K562 (cell line): Measurements from ENCODE around the gene TGFBR1. TPM values are rescaled to one million over a fixed set of nuclear protein-coding genes. Genes with fewer than 3 reads are reported as not detected.

ENCODE experiments used
- ATAC-seq: fragments of 200-7000 bp; cut with Tn5 transposase; 3 replicates; pipeline ENCODE4 v1.9.1; 2020; ENCODE audit warnings: moderate library complexity
- BruUV-seq: library from RNA; stranded (reverse); fragments of 400-500 nt; replicated peaks from 2 replicates; lab custom pipeline; 2021; lab: Mats Ljungman, UMichigan
- CTCF ChIA-PET: fragments of 300-600 bp; formaldehyde crosslinking; extraction: SDS; loops from one replicate; lab custom pipeline; 2021; ENCODE audit warnings: low intra/inter-chr PET ratio; lab: Yijun Ruan, JAX
- POLR2A ChIA-PET: fragments of 300-600, 350-650 bp; sonication (Branson Sonifier 250); formaldehyde crosslinking; extraction: SDS; loops from one replicate; lab custom pipeline; 2021; ENCODE audit warnings: antibody characterized with exemption, inconsistent platforms; lab: Yijun Ruan, JAX
- DNase-seq, 4 experiments: peaks; one replicate each; pipeline versions ENCODE4 v3.0.0 to v3.0.0-alpha.2; 2011 to 2018; ENCODE audit warnings: low spot score in 3 of 4, mixed read lengths in 3 of 4; ENCODE audit errors: extremely low read depth in 1 of 4
- FAIRE-seq: peaks from 2 replicates; lab custom pipeline; 2011; peaks lifted over from hg19 to GRCh38; lab: Jason Lieb, UNC
- H2AFZ ChIP-seq: 2 replicates; pipeline ENCODE4 v1.6.0; 2011; ENCODE audit warnings: low read depth, low read length, control low read depth, inconsistent platforms
- H3K27ac ChIP-seq: fragments of 200-600 bp; 3 replicates; pipeline ENCODE4 v1.8.0; 2011; ENCODE audit warnings: low read depth, mild to moderate bottlenecking, control low read depth, inconsistent platforms, low read length, moderate library complexity, mixed read lengths; ENCODE audit errors: extremely low read depth
- H3K27me3 ChIP-seq, 2 experiments: fragments of 300-600 bp in 1 of 2; 2 replicates in 1 of 2; 3 replicates in 1 of 2; pipeline versions ENCODE4 v1.6.0 to v1.8.0; 2011; ENCODE audit warnings: inconsistent platforms in 2 of 2, low read length in 2 of 2, mild to moderate bottlenecking in 1 of 2, mixed read lengths in 1 of 2, moderate library complexity in 1 of 2; ENCODE audit not compliant: control insufficient read depth in 2 of 2, insufficient read depth in 2 of 2
- H3K36me3 ChIP-seq: fragments of 300-600 bp; 3 replicates; pipeline ENCODE4 v1.8.0; 2011; ENCODE audit warnings: mild to moderate bottlenecking, low read length, inconsistent platforms; ENCODE audit not compliant: control insufficient read depth, insufficient read depth
- H3K4me1 ChIP-seq, 2 experiments: fragments of 200-600 bp in 1 of 2; replicated peaks in 1 of 2; 2 replicates in 1 of 2; 3 replicates in 1 of 2; pipeline versions ENCODE4 v1.5.1 to v1.8.0; 2011; ENCODE audit warnings: inconsistent platforms in 2 of 2, low read length in 2 of 2, mild to moderate bottlenecking in 1 of 2, mixed read lengths in 1 of 2, moderate library complexity in 1 of 2; ENCODE audit not compliant: control insufficient read depth in 2 of 2, insufficient read depth in 2 of 2
- H3K4me2 ChIP-seq: 2 replicates; pipeline ENCODE4 v1.6.1; 2011; ENCODE audit warnings: low read length, control low read depth, inconsistent platforms, mixed read lengths; ENCODE audit not compliant: insufficient read depth
- H3K4me3 ChIP-seq: fragments of 200-600 bp; sonication (generic), shearing (Covaris generic); 2 replicates; pipeline ENCODE4 v1.5.1; 2016; ENCODE audit warnings: control low read depth, inconsistent platforms
- H3K79me2 ChIP-seq: fragments of 200-600 bp; 3 replicates; pipeline ENCODE4 v1.8.0; 2011; ENCODE audit warnings: low read length, inconsistent platforms; ENCODE audit not compliant: control insufficient read depth, insufficient read depth
- H3K9ac ChIP-seq, 2 experiments: 2 replicates each; pipeline versions ENCODE4 v1.6.0 to v1.6.1; 2011; ENCODE audit warnings: low read depth in 2 of 2, low read length in 2 of 2, control low read depth in 1 of 2, inconsistent platforms in 1 of 2, mild to moderate bottlenecking in 1 of 2, mixed read lengths in 1 of 2; ENCODE audit not compliant: insufficient read depth in 1 of 2
- H3K9me1 ChIP-seq: one replicate; pipeline ENCODE4 v1.6.0; 2011; ENCODE audit warnings: inconsistent platforms, mild to moderate bottlenecking, low read length, moderate library complexity; ENCODE audit not compliant: control insufficient read depth, insufficient read depth
- H3K9me3 ChIP-seq: replicated peaks from 2 replicates; pipeline ENCODE4 v1.5.1; 2011; ENCODE audit warnings: low read depth, low read length, inconsistent platforms; ENCODE audit not compliant: control insufficient read depth, insufficient read depth
- H4K20me1 ChIP-seq: replicated peaks from 2 replicates; pipeline ENCODE4 v1.6.1; 2011; ENCODE audit warnings: low read length, inconsistent platforms, mixed read lengths; ENCODE audit not compliant: control insufficient read depth, insufficient read depth
- BCOR ChIP-seq: fragments of 450-650 bp; IDR thresholded peaks from 2 replicates; pipeline ENCODE4 v1.6.1; 2016
- BRF2 ChIP-seq: IDR thresholded peaks from 3 replicates; pipeline ENCODE4 v1.6.1; 2011; ENCODE audit warnings: borderline replicate concordance, mild to moderate bottlenecking; ENCODE audit not compliant: insufficient read length, insufficient read depth
- CHD4 ChIP-seq: fragments of 200-600 bp; sonication (generic); IDR thresholded peaks from 3 replicates; pipeline ENCODE4 v1.6.1; 2012; ENCODE audit warnings: low read depth, mild to moderate bottlenecking, mixed read lengths, low read length, inconsistent platforms; ENCODE audit not compliant: insufficient read depth, insufficient replicate concordance, poor library complexity, severe bottlenecking
- DIDO1 ChIP-seq: fragments of 450-650 bp; IDR thresholded peaks from 2 replicates; pipeline ENCODE4 v1.6.1; 2016; ENCODE audit warnings: low read depth, missing biosample characterization, missing genetic modification characterization
- GATAD2B ChIP-seq: fragments of 450-650 bp; IDR thresholded peaks from 2 replicates; pipeline ENCODE4 v1.6.1; 2017; ENCODE audit warnings: mild to moderate bottlenecking, borderline replicate concordance
- HDAC2 ChIP-seq: fragments of 450-650 bp; IDR thresholded peaks from 2 replicates; pipeline ENCODE4 v1.6.1; 2016; ENCODE audit warnings: mild to moderate bottlenecking
- KAT2B ChIP-seq: IDR thresholded peaks from one replicate; pipeline ENCODE4 v1.6.1; 2012; ENCODE audit warnings: low read depth, mild to moderate bottlenecking, control low read depth, inconsistent platforms, low read length, moderate library complexity
- KAT7 ChIP-seq: sonication (generic); formaldehyde crosslinking; IDR thresholded peaks from 2 replicates; pipeline ENCODE4 v1.8.0; 2022; ENCODE audit warnings: missing genetic modification reagents, mild to moderate bottlenecking, borderline replicate concordance
- KDM4B ChIP-seq, 2 experiments: fragments of 450-650 bp in 1 of 2; sonication (generic) in 1 of 2; IDR thresholded peaks; 2 replicates each; pipeline ENCODE4 v1.6.1; 2016 to 2017; ENCODE audit warnings: borderline replicate concordance in 2 of 2, antibody characterized with exemption in 1 of 2, low read depth in 1 of 2, mild to moderate bottlenecking in 1 of 2
- MAFK ChIP-seq: IDR thresholded peaks from 2 replicates; pipeline ENCODE4 v1.6.1; 2011; ENCODE audit warnings: low read length, improper control_type of control experiment
- NCOA1 ChIP-seq: fragments of 450-650 bp; IDR thresholded peaks from 2 replicates; pipeline ENCODE4 v1.6.1; 2016; ENCODE audit warnings: low read depth
- POLR2AphosphoS5 ChIP-seq: IDR thresholded peaks from 2 replicates; pipeline ENCODE4 v1.6.1; 2011; ENCODE audit warnings: mild to moderate bottlenecking, low read depth, low read length, moderate library complexity; ENCODE audit not compliant: control insufficient read depth, insufficient read depth
- RBM25 ChIP-seq: fragments of 200-400 bp; formaldehyde crosslinking; IDR thresholded peaks from 2 replicates; pipeline ENCODE4 v1.6.1; 2018; ENCODE audit warnings: low read length, low read depth, moderate library complexity; ENCODE audit not compliant: severe bottlenecking
- SPI1 ChIP-seq: IDR thresholded peaks from 2 replicates; pipeline ENCODE4 v1.6.1; 2011; ENCODE audit warnings: low read depth, low read length, control low read depth, borderline replicate concordance
- TEAD4 ChIP-seq, 2 experiments: sonication (generic) in 1 of 2; formaldehyde crosslinking in 1 of 2; IDR thresholded peaks; 2 replicates each; pipeline versions ENCODE4 v1.6.1 to v1.8.0; 2012 to 2022; ENCODE audit warnings: borderline replicate concordance in 1 of 2, inconsistent platforms in 1 of 2, low read length in 1 of 2, mild to moderate bottlenecking in 1 of 2, missing genetic modification reagents in 1 of 2
- UBTF ChIP-seq, 2 experiments: IDR thresholded peaks; 2 replicates each; pipeline ENCODE4 v1.6.1; 2012; ENCODE audit warnings: improper control_type of control experiment in 2 of 2, low read depth in 2 of 2, low read length in 2 of 2, borderline replicate concordance in 1 of 2
- USF1 ChIP-seq: sonication (generic); formaldehyde crosslinking; IDR thresholded peaks from 2 replicates; pipeline ENCODE4 v1.9.0; 2022; ENCODE audit warnings: mild to moderate bottlenecking, missing genetic modification reagents
- ZNF507 ChIP-seq: conservative IDR thresholded peaks from 2 replicates; pipeline ENCODE4 v1.6.1; 2017; ENCODE audit warnings: missing genetic modification characterization, missing compliant biosample characterization
- WGBS: fragments of 100-300 bp; shearing (Covaris generic); methylation state at CpG from one replicate; pipeline ENCODE4 v1.1.6; 2016; ENCODE audit warnings: low coverage, mixed read lengths; ENCODE audit not compliant: insufficient coverage; ENCODE audit errors: missing lambda C conversion rate; 5-methylcytosine and 5-hydroxymethylcytosine counted together
- in situ Hi-C: fragments of 300-500 bp; cut with MboI; formaldehyde crosslinking; loops from 4 replicates; pipeline ENCODE4 v1.15.0; 2018; ENCODE audit warnings: inconsistent platforms, mixed read lengths
- intact Hi-C: fragments of 100-400 bp; cut with micrococcal nuclease; formaldehyde crosslinking; loops from 2 replicates; pipeline ENCODE4 v1.14.2; 2022
- polyA plus RNA-seq, 8 experiments: library from polyadenylated mRNA; depleted of rRNA in 4 of 8; stranded (reverse) in 5 of 8; unstranded in 3 of 8; fragments of >200 nt; fragmentation: Nextera tagmentation in 2 of 8; fragmentation: Illumina TruSeq in 1 of 8; extraction: Ambion mirVana in 2 of 8; extraction: Trizol in 1 of 8; gene quantifications; 2 replicates each; pipeline versions ENCODE4 v1.2.1 to v1.2.3, GENCODE V29; 2011 to 2014; ENCODE audit warnings: inconsistent platforms in 1 of 8, missing spikeins in 1 of 8
- total RNA-seq, 7 experiments: library from RNA; depleted of rRNA in 6 of 7; stranded (reverse); fragments of >200 nt in 6 of 7; fragmentation: Illumina TruSeq in 2 of 7; extraction: Trizol in 2 of 7; gene quantifications; 2 replicates each; pipeline versions ENCODE4 v1.2.1 to v1.2.3, GENCODE V29; 2011 to 2021; ENCODE audit warnings: low replicate concordance in 1 of 7

Gene TGFBR1
- total and polyA plus RNA-seq, 9 of the 15 experiments (the other 6 are each of a cell fraction or from before 2014, with no cell fraction given) = 15.5 to 62.4 (median 42.7) TPM

DNA sequence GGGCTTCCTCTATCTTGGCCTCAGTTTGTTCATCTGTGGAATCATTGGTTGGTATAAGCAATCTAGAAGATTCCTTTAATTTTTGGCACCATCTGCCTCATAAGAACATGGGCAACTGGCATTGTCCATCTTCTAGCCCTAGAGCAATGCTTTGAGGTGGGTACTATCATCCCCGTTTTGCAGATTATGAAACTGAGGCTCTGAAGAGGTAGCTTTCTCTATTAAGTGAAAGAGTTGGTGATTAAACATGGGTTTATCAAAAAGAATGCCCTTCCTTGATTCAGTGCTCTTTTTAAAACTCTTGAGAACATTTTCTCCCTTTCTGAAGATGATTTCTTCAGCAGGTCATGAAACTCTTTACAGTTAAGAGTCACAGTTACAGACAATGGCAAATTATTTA lies 42.4 kb upstream of the TGFBR1 start:
- Histone ChIP-seq H3K9ac (no peak overlapping the region), H3K9me1 (no peaks in the 10 kb centered on the region), H3K36me3 (no peaks in the 10 kb centered on the region), H3K9me3 (no peaks in the 10 kb centered on the region), H3K27ac (no peak overlapping the region), H3K4me2 (no peak overlapping the region), H3K27me3 (no peaks in the 10 kb centered on the region), H2AFZ (peak overlapping the region; percentile 70; the same call in 1 of the 2 replicates), H3K4me3 (no peak overlapping the region), H3K79me2 (no peaks in the 10 kb centered on the region), H4K20me1 (no peaks in the 10 kb centered on the region), H3K4me1 (peaks cover 6 to 43% of the 10 kb centered on the region in 2 experiments; a peak in 4 of 5 replicates)
- intact Hi-C loops (no loop called here), in situ Hi-C loops (no loop called here)
- FAIRE-seq (no peak), ATAC-seq (no peak), DNase-seq (no peak)
- CTCF ChIA-PET = no interaction called here
- 67% methylated on average over 1 of the region's 1 CpG for WGBS
- BruUV-seq = no TSS peak
- POLR2A ChIA-PET = interaction anchor here (2.0 to 3.8 kb wide), 2 partner anchors 11 to 13 kb away, joined by 6 to 16 read pairs; no protein-coding TSS in a partner anchor
- TF ChIP-seq RBM25 = peak; percentile 94
- no peak for TF ChIP-seq USF1 (CRISPR knock-in tag)
- TF ChIP-seq BRF2 = no peak
- no peak for TF ChIP-seq GATAD2B
- TF ChIP-seq CHD4 = peak; percentile 31
- peak; percentile 84 for TF ChIP-seq BCOR
- TF ChIP-seq TEAD4 (IDR thresholded peaks at IDR 0.05; ENCODE audit: low read length) = no peak
- TF ChIP-seq TEAD4 (CRISPR knock-in tag; IDR thresholded peaks at IDR 0.05; ENCODE audit: borderline replicate concordance) = no peak
- TF ChIP-seq DIDO1 (tag) = no peak
- TF ChIP-seq UBTF (IDR thresholded peaks at IDR 0.05; ENCODE audit: borderline replicate concordance in 1 of 2, low read depth in 2 of 2, low read length in 2 of 2) = no peak
- no peak for TF ChIP-seq POLR2AphosphoS5
- no peak for TF ChIP-seq NCOA1
- 0 out of 2 replicates have a peak, but pooled peaks have one; percentile 30 for TF ChIP-seq HDAC2
- no peak for TF ChIP-seq KAT7 (CRISPR knock-in tag)
- TF ChIP-seq SPI1 = no peak
- TF ChIP-seq ZNF507 (tag) = no peak
- no peak for TF ChIP-seq KAT2B
- TF ChIP-seq MAFK = no peak
- no peak for TF ChIP-seq KDM4B (IDR thresholded peaks at IDR 0.05; ENCODE audit: borderline replicate concordance in 2 of 2, low read depth in 1 of 2)
